WI38 (cell line): ENCODE data around the gene IGF2BP2.
"Not testable (repeated sequence)": the region's sequence is repeated elsewhere in the genome, so short reads cannot be mapped to it uniquely, and the experiment has no call there.

Source experiments
- H3K4me3 ChIP-seq: 2 replicates; pipeline ENCODE4 v1.5.1; 2011; ENCODE audit warnings: low read depth, mild to moderate bottlenecking, control low read depth, low read length
- TF ChIP-seq, protein P1 (sequence below): IDR thresholded peaks from 2 replicates; pipeline ENCODE4 v1.5.1; 2012; ENCODE audit warnings: low read depth, mild to moderate bottlenecking, control low read depth, low read length

The IGF2BP2 gene

DNA sequence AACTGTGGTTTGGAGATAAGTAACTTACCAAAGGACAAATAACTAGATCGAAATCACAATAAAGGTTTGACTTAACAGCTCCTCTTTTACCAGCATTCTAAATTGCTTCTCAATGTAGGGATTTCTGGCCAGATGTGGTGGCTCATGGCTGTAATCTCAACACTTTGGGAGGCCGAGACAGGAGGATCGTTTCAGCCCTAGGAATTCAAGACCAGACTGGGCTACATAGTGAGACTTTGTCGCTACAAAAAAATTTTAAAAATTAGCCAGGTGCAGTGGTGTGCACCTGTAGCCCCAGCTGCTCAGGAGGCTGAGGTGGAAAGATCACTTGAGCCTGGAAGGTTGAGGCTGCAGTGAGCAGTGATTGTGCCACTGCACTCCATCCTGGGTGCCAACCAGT, 17.4 kb upstream of the IGF2BP2 start:
- no peak overlapping the region for H3K4me3 ChIP-seq
- TF ChIP-seq, protein P1, sequence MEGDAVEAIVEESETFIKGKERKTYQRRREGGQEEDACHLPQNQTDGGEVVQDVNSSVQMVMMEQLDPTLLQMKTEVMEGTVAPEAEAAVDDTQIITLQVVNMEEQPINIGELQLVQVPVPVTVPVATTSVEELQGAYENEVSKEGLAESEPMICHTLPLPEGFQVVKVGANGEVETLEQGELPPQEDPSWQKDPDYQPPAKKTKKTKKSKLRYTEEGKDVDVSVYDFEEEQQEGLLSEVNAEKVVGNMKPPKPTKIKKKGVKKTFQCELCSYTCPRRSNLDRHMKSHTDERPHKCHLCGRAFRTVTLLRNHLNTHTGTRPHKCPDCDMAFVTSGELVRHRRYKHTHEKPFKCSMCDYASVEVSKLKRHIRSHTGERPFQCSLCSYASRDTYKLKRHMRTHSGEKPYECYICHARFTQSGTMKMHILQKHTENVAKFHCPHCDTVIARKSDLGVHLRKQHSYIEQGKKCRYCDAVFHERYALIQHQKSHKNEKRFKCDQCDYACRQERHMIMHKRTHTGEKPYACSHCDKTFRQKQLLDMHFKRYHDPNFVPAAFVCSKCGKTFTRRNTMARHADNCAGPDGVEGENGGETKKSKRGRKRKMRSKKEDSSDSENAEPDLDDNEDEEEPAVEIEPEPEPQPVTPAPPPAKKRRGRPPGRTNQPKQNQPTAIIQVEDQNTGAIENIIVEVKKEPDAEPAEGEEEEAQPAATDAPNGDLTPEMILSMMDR, result no peak

DNA sequence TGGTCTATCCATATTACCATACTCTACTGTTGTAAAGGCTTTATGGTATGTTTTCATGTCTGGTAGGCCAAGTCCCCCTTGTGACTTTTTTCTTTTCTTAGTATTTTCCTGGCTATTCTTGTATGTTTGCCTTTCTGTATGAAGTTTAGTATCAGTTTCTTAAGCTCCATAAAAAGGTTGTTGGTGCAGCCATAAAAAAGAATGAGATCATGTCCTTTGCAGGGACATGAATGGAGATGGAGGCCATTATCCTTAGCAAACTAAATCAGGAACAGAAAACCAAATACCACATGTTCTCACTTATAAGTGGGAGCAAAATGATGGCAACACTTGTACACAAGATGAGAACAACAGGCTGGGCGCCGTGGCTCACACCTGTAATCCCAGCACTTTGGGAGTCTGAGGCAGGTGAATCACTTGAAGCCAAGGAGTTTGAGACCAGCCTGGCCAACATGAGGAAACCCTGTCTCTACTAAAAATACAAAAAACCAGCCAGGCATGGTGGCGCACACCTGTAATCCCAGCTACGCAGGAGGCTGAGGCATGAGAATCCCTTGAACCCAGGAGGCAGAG, 13.7 kb upstream of the IGF2BP2 start:
- H3K4me3 ChIP-seq, result not testable (repeated sequence)

DNA sequence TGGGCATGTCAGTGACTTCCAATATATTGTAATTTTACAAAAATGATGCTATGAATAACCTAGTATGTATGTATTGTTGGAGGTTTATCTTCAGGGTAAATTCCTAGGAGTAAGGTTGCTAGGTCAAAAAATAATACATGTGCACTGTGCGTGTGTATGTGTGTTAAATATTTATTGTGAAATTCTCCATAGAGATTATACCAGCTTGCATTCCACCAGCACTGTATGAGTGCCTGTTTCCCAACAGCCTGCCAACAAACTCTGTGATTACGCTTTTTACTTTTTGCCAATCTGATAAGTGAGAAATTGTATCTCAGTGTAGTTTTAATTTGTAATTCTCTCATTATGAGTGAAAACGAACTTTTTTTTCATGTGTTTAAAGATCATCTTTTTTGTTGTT, 12.6 kb upstream of the IGF2BP2 start:
- no peak overlapping the region for H3K4me3 ChIP-seq
- TF ChIP-seq, protein P1, result no peak

GRCh38 chr3:185831990-185832389, 7.1 kb upstream of the IGF2BP2 start:
- TF ChIP-seq, protein P1, result no peak
- H3K4me3 ChIP-seq, result no peak overlapping the region

- TF ChIP-seq, protein P1, result no peak
- no peak overlapping the region for H3K4me3 ChIP-seq
Measured at GRCh38 chr3:185831195-185831594, 6.4 kb upstream of the IGF2BP2 start.

DNA sequence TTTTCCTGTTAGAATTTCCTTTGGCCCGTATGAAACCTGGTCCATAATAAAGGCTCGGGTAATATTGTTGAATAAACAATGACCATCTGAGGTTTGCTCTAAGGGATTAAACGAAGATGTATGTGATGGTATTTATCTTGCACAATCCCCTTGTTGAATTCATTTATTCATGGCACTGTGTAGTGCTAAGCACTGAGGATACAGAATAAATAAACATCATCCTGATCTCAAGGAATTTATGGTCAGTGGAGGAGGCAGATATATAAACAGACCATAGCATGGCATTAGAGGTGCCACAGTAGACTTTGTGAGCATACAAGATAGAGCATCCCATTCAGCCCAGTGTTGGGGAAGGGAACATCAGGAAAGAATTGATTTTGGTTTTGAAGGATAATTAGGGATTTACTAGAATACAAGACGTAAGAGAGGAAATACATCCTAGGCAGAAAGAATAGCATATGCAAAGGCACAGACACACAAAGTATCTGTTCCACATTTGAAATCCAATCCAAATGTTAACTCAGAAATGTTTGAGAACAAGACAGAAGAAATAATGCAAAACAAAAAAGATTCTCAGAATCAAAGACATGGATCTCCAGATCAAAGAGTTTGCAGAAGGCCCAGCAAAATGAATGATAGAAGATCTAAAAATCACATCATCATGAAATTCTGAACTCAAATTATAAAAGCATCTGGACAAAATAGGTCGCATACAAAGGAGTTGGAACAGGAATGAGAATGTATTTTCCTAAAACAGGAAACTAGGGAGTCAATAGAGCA, 5.4 kb upstream of the IGF2BP2 start:
- H3K4me3 ChIP-seq, result no peak overlapping the region
- TF ChIP-seq, protein P1, result no peak

- no peak overlapping the region for H3K4me3 ChIP-seq
- TF ChIP-seq, protein P1, result no peak
Measured at GRCh38 chr3:185828755-185829154, 3.9 kb upstream of the IGF2BP2 start.
